Measurements from ENCODE around the gene CROCC.

DNA sequence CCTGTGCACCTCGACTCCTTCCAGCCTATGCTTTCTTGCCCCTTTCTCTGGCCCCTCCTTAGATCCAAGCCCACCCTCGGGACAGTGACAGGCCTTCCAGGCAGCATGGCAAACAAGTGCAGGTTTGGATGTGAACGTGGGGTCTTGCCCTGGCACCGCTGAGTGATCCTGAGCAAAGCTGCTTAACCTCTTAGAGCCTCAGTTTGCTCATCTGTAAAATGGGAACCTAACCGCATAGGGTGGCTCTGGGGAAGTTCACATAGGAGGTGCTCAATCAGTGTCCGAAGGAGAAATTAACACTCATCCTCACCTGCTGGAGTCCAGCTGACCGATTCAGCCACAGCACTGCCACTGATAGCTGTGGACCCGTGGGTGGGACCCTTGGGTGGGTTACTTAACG is 51.5 kb downstream of the CROCC start:
- TF ChIP-seq PAX5 (IDR thresholded peaks at IDR 0.05; ENCODE audit: insufficient read depth, low read length, severe bottlenecking) (no peak), POLR2A (IDR thresholded peaks at IDR 0.05; ENCODE audit: low read depth, low read length) (no peak), POLR2AphosphoS5 (IDR thresholded peaks at IDR 0.05; ENCODE audit: low read depth, low read length) (no peak), TAF1 (IDR thresholded peaks at IDR 0.05; ENCODE audit: low read depth, low read length) (no peak), POU2F2 (IDR thresholded peaks at IDR 0.05; ENCODE audit: low read depth, low read length) (no peak)
